HepG2 (cell line): Measurements from ENCODE around the gene GSK3B. TPM values are rescaled to one million over a fixed set of nuclear protein-coding genes. Genes with fewer than 3 reads are reported as not detected.

Experiments
- ATAC-seq: fragments of 200-7000 bp; cut with Tn5 transposase; 3 replicates; pipeline ENCODE4 v1.9.1; 2020; ENCODE audit warnings: mild to moderate bottlenecking, moderate library complexity
- BruUV-seq: library from RNA; stranded (reverse); fragments of 400-500 nt; replicated peaks from 2 replicates; lab custom pipeline; 2021; lab: Mats Ljungman, UMichigan
- CTCF ChIA-PET: fragments of 300-600 bp; formaldehyde crosslinking; extraction: SDS; loops from one replicate; lab custom pipeline; 2021; ENCODE audit warnings: low total read pairs, inconsistent platforms, low intra/inter-chr PET ratio; lab: Yijun Ruan, JAX
- POLR2A ChIA-PET: fragments of 350-600 bp; sonication (Branson Sonifier 250); formaldehyde crosslinking; loops from one replicate; lab custom pipeline; 2020; ENCODE audit warnings: antibody characterized with exemption, inconsistent platforms; lab: Yijun Ruan, JAX
- DNase-seq: peaks from one replicate; pipeline ENCODE4 v3.0.0-alpha.2; 2015; ENCODE audit warnings: low spot score
- FAIRE-seq: peaks from 3 replicates; lab custom pipeline; 2011; peaks lifted over from hg19 to GRCh38; lab: Jason Lieb, UNC
- H2AFZ ChIP-seq: one replicate; pipeline ENCODE4 v1.6.1; 2011; ENCODE audit warnings: low read length, inconsistent platforms
- H3K27ac ChIP-seq: fragments of 300-600 bp; 3 replicates; pipeline ENCODE4 v1.8.0; 2011; ENCODE audit warnings: mixed run types, mild to moderate bottlenecking, mixed read lengths, low read length, inconsistent platforms; ENCODE audit not compliant: insufficient read depth; ENCODE audit errors: extremely low read length
- H3K27me3 ChIP-seq, 2 experiments: fragments of 200-600 bp in 1 of 2; 2 replicates in 1 of 2; 3 replicates in 1 of 2; pipeline versions ENCODE4 v1.6.0 to v1.8.0; 2011; ENCODE audit warnings: low read length in 2 of 2, mild to moderate bottlenecking in 2 of 2, moderate library complexity in 2 of 2, inconsistent platforms in 1 of 2; ENCODE audit not compliant: insufficient read depth in 2 of 2, control insufficient read depth in 1 of 2
- H3K36me3 ChIP-seq, 2 experiments: fragments of 200-600 bp in 1 of 2; replicated peaks in 1 of 2; 2 replicates in 1 of 2; 3 replicates in 1 of 2; pipeline versions ENCODE4 v1.5.1 to v1.8.0; 2011; ENCODE audit warnings: low read length in 2 of 2, inconsistent platforms in 1 of 2; ENCODE audit not compliant: insufficient read depth in 2 of 2, control insufficient read depth in 1 of 2
- H3K4me1 ChIP-seq: 2 replicates; pipeline ENCODE4 v1.5.1; 2012; ENCODE audit warnings: low read length, inconsistent platforms; ENCODE audit not compliant: insufficient read depth
- H3K4me2 ChIP-seq: 2 replicates; pipeline ENCODE4 v1.6.0; 2011; ENCODE audit warnings: low read depth, low read length, inconsistent platforms
- H3K4me3 ChIP-seq, 3 experiments: fragments of 200-600 bp in 1 of 3; sonication (generic), shearing (Covaris generic) in 1 of 3; replicated peaks in 1 of 3; 2 replicates each; pipeline ENCODE4 v1.5.1; 2011 to 2016; ENCODE audit warnings: low read length in 3 of 3, inconsistent platforms in 2 of 3, low read depth in 2 of 3, mild to moderate bottlenecking in 2 of 3, control low read depth in 1 of 3, mixed read lengths in 1 of 3; ENCODE audit not compliant: insufficient read depth in 1 of 3
- H3K79me2 ChIP-seq: one replicate; pipeline ENCODE4 v1.6.1; 2011; ENCODE audit warnings: low read length, inconsistent platforms; ENCODE audit not compliant: insufficient read depth
- H3K9ac ChIP-seq: 2 replicates; pipeline ENCODE4 v1.6.0; 2011; ENCODE audit warnings: mild to moderate bottlenecking, low read depth, low read length, inconsistent platforms; ENCODE audit not compliant: insufficient read depth
- H3K9me3 ChIP-seq: 2 replicates; pipeline ENCODE4 v1.5.1; 2012; ENCODE audit warnings: mild to moderate bottlenecking, low read length
- H4K20me1 ChIP-seq: 2 replicates; pipeline ENCODE4 v1.6.0; 2011; ENCODE audit warnings: inconsistent platforms, mild to moderate bottlenecking, low read length, moderate library complexity; ENCODE audit not compliant: insufficient read depth
- AKAP8 ChIP-seq: sonication (generic); formaldehyde crosslinking; IDR thresholded peaks from 2 replicates; pipeline ENCODE4 v1.5.1; 2020; ENCODE audit warnings: mild to moderate bottlenecking, missing genetic modification reagents
- FOXK1 ChIP-seq: sonication (generic); formaldehyde crosslinking; IDR thresholded peaks from 2 replicates; pipeline ENCODE4 v1.4.0; 2020; ENCODE audit warnings: low read depth, missing genetic modification reagents, borderline replicate concordance
- KAT2B ChIP-seq: fragments of 150-350 bp; IDR thresholded peaks from 2 replicates; pipeline ENCODE4 v1.6.1; 2014; ENCODE audit warnings: low read depth, low read length, borderline replicate concordance
- NKX3-1 ChIP-seq: sonication (generic); formaldehyde crosslinking; IDR thresholded peaks from 2 replicates; pipeline ENCODE4 v1.5.0; 2020; ENCODE audit warnings: missing genetic modification reagents
- TAF1 ChIP-seq: sonication (generic); formaldehyde crosslinking; IDR thresholded peaks from 2 replicates; pipeline ENCODE4 v1.4.0; 2020; ENCODE audit warnings: missing genetic modification reagents
- TCF12 ChIP-seq, 2 experiments: fragments of 450-650 bp in 1 of 2; sonication (generic) in 1 of 2; formaldehyde crosslinking in 1 of 2; IDR thresholded peaks; 2 replicates each; pipeline versions ENCODE4 v1.6.1 to v1.8.0; 2017 to 2022; ENCODE audit warnings: antibody characterized with exemption in 1 of 2, mild to moderate bottlenecking in 1 of 2, missing genetic modification reagents in 1 of 2, moderate library complexity in 1 of 2
- ZFP41 ChIP-seq: sonication (generic); formaldehyde crosslinking; IDR thresholded peaks from 2 replicates; pipeline ENCODE4 v1.4.0; 2020; ENCODE audit warnings: mild to moderate bottlenecking, missing genetic modification reagents, borderline replicate concordance
- WGBS: methylation state at CpG from one replicate; pipeline ENCODE4 v1.1.6; 2017; ENCODE audit warnings: low lambda C conversion rate; 5-methylcytosine and 5-hydroxymethylcytosine counted together
- in situ Hi-C: cut with HindIII; loops from 2 replicates; pipeline ENCODE4 v1.10.0; 2017; ENCODE audit warnings: low pct_unique_long_range_greater_than_20kb; ENCODE audit not compliant: extremely low pct_ligation_motif_present
- intact Hi-C: fragments of 100-400 bp; cut with micrococcal nuclease; formaldehyde crosslinking; loops from one replicate; pipeline ENCODE4 v1.10.0; 2022; ENCODE audit not compliant: unreplicated experiment
- polyA plus RNA-seq, 8 experiments: library from polyadenylated mRNA; depleted of rRNA in 3 of 8; stranded (reverse) in 7 of 8; unstranded in 1 of 8; fragments of >200 nt; fragmentation: Illumina TruSeq in 4 of 8; extraction: Trizol in 4 of 8; gene quantifications; 2 replicates each; pipeline versions ENCODE4 v1.2.1 to v1.2.3, GENCODE V29; 2011 to 2016; ENCODE audit warnings: low read depth in 4 of 8, missing spikeins in 1 of 8, mixed read lengths in 1 of 8; ENCODE audit not compliant: insufficient read depth in 1 of 8
- total RNA-seq, 5 experiments: library from RNA; depleted of rRNA; stranded (reverse); fragments of >200 nt; fragmentation: Illumina TruSeq; extraction: Trizol; gene quantifications; 2 replicates each; pipeline ENCODE4 v1.2.3, GENCODE V29; 2016; ENCODE audit warnings: low read depth in 1 of 5
- TF ChIP-seq, protein P1 (sequence below): sonication (generic); formaldehyde crosslinking; IDR thresholded peaks from 2 replicates; pipeline ENCODE4 v1.5.0; 2020; ENCODE audit warnings: missing genetic modification reagents
- TF ChIP-seq, protein P2 (sequence below): IDR thresholded peaks from 2 replicates; pipeline ENCODE4 v1.6.1; 2016; ENCODE audit warnings: low read depth, borderline replicate concordance

Gene GSK3B
- total and polyA plus RNA-seq, 2 of the 13 experiments (the other 11 are each of a cell fraction or from before 2014, with no cell fraction given) = 22.3 to 30.1 TPM

DNA sequence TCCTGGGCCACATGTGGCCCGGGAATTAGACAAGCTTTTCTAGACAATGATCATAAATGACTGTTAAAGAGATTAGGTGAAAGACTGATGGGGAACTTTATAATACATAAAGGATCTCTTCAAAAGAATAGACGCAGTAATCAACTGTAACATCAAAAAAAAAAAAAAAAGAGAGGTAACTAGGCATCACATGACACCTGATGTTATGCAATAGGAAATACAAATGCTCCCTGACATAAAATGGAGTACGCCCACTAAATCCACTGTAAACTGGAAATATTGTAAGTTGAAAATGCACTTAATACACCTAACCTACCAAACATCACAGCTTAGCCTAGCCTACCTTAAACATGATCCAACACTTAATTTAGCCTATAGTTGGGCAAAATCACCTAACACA, 27.2 kb downstream of the GSK3B start (continued):
- TF ChIP-seq TAF1 (CRISPR knock-in tag) (no peak), TCF12 (IDR thresholded peaks at IDR 0.05) (no peak), TCF12 (CRISPR knock-in tag; IDR thresholded peaks at IDR 0.05) (no peak), AKAP8 (CRISPR knock-in tag) (no peak)
- TF ChIP-seq, protein P1, sequence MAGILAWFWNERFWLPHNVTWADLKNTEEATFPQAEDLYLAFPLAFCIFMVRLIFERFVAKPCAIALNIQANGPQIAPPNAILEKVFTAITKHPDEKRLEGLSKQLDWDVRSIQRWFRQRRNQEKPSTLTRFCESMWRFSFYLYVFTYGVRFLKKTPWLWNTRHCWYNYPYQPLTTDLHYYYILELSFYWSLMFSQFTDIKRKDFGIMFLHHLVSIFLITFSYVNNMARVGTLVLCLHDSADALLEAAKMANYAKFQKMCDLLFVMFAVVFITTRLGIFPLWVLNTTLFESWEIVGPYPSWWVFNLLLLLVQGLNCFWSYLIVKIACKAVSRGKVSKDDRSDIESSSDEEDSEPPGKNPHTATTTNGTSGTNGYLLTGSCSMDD = no peak

DNA sequence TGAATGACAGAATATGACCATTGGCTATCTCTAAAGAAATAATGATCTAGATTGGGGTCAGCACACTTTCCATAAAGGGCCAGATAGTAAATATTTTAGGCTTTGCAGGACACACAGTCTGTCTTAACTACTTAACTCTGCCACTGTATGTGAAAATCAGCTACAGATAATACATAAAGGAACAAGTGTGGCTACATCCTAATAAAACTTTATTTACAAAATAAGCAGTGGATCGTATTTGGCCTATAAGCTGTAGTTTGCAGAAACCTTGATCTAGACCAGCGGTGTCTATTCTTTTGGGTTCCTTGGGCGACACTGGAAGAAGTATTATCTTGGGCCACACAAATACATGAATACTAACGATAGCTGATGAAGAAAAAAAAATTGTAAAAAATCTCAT, 27.6 kb downstream of the GSK3B start:
- no peak for ATAC-seq
- Histone ChIP-seq H3K36me3 (no peaks in the 10 kb centered on the region; a peak in 1 of 5 replicates), H3K4me3 (no peak overlapping the region), H3K4me1 (peaks cover 13% of the 10 kb centered on the region; the same call in 1 of the 2 replicates), H2AFZ (no peak overlapping the region), H3K27me3 (no peaks in the 10 kb centered on the region), H3K4me2 (no peak overlapping the region), H3K79me2 (peaks cover 91% of the 10 kb centered on the region), H4K20me1 (peaks cover 20% of the 10 kb centered on the region), H3K9ac (no peak overlapping the region), H3K9me3 (no peaks in the 10 kb centered on the region), H3K27ac (no peak overlapping the region)
- no peak for FAIRE-seq
- WGBS = 97% methylated on average over 4 of the region's 4 CpGs
- in situ Hi-C loops = no loop called here
- TF ChIP-seq FOXK1 = no peak
- TF ChIP-seq NKX3-1 = no peak
- no peak for TF ChIP-seq ZFP41
- no peak for TF ChIP-seq KAT2B
- TF ChIP-seq, protein P2, sequence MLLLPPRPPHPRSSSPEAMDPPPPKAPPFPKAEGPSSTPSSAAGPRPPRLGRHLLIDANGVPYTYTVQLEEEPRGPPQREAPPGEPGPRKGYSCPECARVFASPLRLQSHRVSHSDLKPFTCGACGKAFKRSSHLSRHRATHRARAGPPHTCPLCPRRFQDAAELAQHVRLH (CRISPR knock-in tag) = no peak
- intact Hi-C loops = no loop called here
- BruUV-seq = no TSS peak
- ChIA-PET CTCF (no interaction called here), POLR2A (no interaction called here)
- no peak for DNase-seq
